AG09309 (cell line): Measurements from ENCODE around the gene BPIFB3.
"Not testable (repeated sequence)": the region's sequence is repeated elsewhere in the genome, so short reads cannot be mapped to it uniquely, and the experiment has no call there.

Source experiments
- DNase-seq: peaks from one replicate; pipeline ENCODE4 v3.0.0-alpha.2; 2010; ENCODE audit warnings: low read depth
- H3K4me3 ChIP-seq: 2 replicates; pipeline ENCODE4 v1.5.1; 2011; ENCODE audit warnings: mild to moderate bottlenecking, low read depth, low read length, moderate library complexity; ENCODE audit not compliant: control insufficient read depth
- CTCF ChIP-seq: IDR thresholded peaks from 2 replicates; pipeline ENCODE4 v1.5.1; 2011; ENCODE audit warnings: mild to moderate bottlenecking, low read depth, low read length, inconsistent platforms; ENCODE audit not compliant: insufficient read depth, control insufficient read depth; ENCODE audit errors: missing control alignments

The BPIFB3 gene

GRCh38 chr20:33113387-33113908 lies 59.7 kb downstream of the BPIFB3 start:
- DNase-seq = no peak
- no peak for TF ChIP-seq CTCF
- H3K4me3 ChIP-seq = no peak overlapping the region

GRCh38 chr20:33115501-33115900 lies 61.8 kb downstream of the BPIFB3 start:
- not testable (repeated sequence) for DNase-seq, H3K4me3 ChIP-seq

DNA sequence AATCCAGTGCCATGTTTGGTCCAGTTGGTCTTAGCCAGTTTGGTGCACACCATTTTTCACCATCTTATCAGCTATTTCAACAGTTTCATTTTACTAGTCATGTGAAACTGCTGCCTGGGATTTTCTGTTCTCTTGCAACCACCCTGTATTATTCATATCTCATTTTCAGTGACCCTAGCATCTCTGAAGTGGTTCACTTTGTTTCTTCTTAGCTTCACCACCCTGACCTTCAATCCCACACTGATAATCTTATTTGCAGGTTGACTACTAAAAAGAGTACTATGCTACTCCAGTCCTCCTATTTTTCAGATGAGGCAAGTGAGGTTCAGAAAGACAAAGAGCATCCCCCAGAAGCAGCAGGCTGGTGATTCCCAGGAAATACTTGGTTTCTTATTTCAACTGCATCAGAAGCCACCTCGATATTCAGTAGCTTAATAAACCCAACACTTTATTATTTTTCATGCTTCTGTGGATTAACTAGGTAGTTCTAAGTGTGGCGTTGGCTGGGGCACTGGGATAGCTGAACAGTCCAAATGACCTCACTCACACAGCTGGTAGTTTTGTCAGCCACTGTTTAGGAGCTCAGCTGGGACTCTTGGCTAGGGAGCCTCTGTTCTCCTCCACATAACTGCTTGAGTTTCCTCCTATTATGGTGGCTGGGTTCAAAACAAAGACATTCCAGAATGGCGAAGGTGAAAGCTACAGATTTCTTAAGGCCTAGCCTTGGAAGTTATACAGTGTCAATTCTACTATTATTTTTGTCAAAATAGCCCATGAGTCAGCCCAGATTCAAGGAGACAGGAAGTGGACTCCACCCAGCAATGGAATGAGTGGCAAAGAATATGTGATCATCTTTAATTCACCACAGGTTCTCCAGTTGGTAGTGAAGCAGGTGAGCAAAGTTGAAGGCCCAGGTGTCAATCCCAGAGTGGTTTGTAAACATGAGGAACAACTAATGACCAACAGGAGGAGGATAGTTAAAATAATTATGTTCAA lies 66.3 kb downstream of the BPIFB3 start:
- no peak for DNase-seq
- no peak overlapping the region for H3K4me3 ChIP-seq
- TF ChIP-seq CTCF = no peak

- H3K4me3 ChIP-seq = no peak overlapping the region
- no peak for DNase-seq
- no peak for TF ChIP-seq CTCF
Observed at GRCh38 chr20:33120934-33121333, 67.2 kb downstream of the BPIFB3 start.

DNA sequence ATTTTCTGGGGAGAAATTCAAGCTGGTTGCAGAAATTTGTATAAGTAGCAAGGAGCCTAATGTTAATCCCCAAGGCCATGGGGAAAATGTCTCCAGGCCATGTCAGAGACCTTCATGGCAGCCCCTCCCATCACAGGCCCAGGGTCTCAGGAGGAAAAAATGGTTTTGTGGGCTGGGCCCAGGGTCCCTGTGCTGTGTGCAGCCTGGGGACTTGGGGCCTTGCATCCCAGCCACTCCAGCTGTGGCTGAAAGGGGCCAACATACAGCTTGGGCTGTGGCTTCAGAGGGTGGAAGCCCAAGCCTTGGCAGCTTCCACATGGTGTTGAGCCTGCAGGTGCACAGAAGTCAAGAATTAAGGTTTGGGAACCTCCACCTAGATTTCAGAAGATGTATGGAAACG lies 68.6 kb downstream of the BPIFB3 start:
- DNase-seq, H3K4me3 ChIP-seq: not testable (repeated sequence)
